GM13977 (cell line): ENCODE results near the gene EEF1G.
"Not testable (repeated sequence)": the region's sequence is repeated elsewhere in the genome, so short reads cannot be mapped to it uniquely, and the experiment has no call there.

ENCODE experiments used
- DNase-seq: peaks from one replicate; pipeline ENCODE4 v3.0.0; 2012; ENCODE audit warnings: low spot score
- CTCF ChIP-seq: IDR thresholded peaks from 2 replicates; pipeline ENCODE4 v1.5.1; 2012; ENCODE audit warnings: mild to moderate bottlenecking, control low read depth; ENCODE audit not compliant: insufficient read depth; ENCODE audit errors: extremely low read depth, missing control alignments
- in situ Hi-C: fragments of 300-500 bp; cut with MboI; formaldehyde crosslinking; loops from one replicate; pipeline ENCODE4 v1.12.0; 2022; ENCODE audit warnings: low sequenced_read_pairs, low pct_unique_long_range_greater_than_20kb, mixed read lengths, inconsistent platforms; ENCODE audit not compliant: unreplicated experiment

The EEF1G gene

GRCh38 chr11:62575837-62576236 lies 2.1 kb upstream of the EEF1G start:
- TF ChIP-seq CTCF = no peak
- DNase-seq = no peak
- in situ Hi-C loops = no loop called here

- no peak for TF ChIP-seq CTCF
- no peak for DNase-seq
- in situ Hi-C loops = no loop called here
Observed at GRCh38 chr11:62575156-62575555, 1.5 kb upstream of the EEF1G start.

- peak; percentile 36 for DNase-seq
- in situ Hi-C loops = no loop called here
- TF ChIP-seq CTCF = no peak
Observed at GRCh38 chr11:62574363-62575071, 826 bp upstream of the EEF1G start.

- in situ Hi-C loops = no loop called here
- peak; percentile 28 for DNase-seq
- no peak for TF ChIP-seq CTCF
Observed at GRCh38 chr11:62573006-62573591, 592 bp downstream of the EEF1G start.

GRCh38 chr11:62572431-62572830 lies 1.3 kb downstream of the EEF1G start:
- no peak for TF ChIP-seq CTCF

GRCh38 chr11:62571493-62571892 lies 2.2 kb downstream of the EEF1G start:
- in situ Hi-C loops = not testable (repeated sequence)

More at GRCh38 chr11:62572431-62572830, 1.3 kb downstream of the EEF1G start:
- in situ Hi-C loops = no loop called here
- no peak for DNase-seq

GRCh38 chr11:62570903-62571302 lies 2.8 kb downstream of the EEF1G start:
- in situ Hi-C loops, DNase-seq: not testable (repeated sequence)

More at GRCh38 chr11:62571493-62571892, 2.2 kb downstream of the EEF1G start:
- DNase-seq = not testable (repeated sequence)
